Putamen (tissue), 1 donor: ENCODE results near the gene IVL.

Experiments used
- DNase-seq: peaks from one replicate; pipeline ENCODE4 v3.0.0-alpha.2; 2016; ENCODE audit warnings: low spot score

Gene IVL, protein sequence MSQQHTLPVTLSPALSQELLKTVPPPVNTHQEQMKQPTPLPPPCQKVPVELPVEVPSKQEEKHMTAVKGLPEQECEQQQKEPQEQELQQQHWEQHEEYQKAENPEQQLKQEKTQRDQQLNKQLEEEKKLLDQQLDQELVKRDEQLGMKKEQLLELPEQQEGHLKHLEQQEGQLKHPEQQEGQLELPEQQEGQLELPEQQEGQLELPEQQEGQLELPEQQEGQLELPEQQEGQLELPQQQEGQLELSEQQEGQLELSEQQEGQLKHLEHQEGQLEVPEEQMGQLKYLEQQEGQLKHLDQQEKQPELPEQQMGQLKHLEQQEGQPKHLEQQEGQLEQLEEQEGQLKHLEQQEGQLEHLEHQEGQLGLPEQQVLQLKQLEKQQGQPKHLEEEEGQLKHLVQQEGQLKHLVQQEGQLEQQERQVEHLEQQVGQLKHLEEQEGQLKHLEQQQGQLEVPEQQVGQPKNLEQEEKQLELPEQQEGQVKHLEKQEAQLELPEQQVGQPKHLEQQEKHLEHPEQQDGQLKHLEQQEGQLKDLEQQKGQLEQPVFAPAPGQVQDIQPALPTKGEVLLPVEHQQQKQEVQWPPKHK

DNA sequence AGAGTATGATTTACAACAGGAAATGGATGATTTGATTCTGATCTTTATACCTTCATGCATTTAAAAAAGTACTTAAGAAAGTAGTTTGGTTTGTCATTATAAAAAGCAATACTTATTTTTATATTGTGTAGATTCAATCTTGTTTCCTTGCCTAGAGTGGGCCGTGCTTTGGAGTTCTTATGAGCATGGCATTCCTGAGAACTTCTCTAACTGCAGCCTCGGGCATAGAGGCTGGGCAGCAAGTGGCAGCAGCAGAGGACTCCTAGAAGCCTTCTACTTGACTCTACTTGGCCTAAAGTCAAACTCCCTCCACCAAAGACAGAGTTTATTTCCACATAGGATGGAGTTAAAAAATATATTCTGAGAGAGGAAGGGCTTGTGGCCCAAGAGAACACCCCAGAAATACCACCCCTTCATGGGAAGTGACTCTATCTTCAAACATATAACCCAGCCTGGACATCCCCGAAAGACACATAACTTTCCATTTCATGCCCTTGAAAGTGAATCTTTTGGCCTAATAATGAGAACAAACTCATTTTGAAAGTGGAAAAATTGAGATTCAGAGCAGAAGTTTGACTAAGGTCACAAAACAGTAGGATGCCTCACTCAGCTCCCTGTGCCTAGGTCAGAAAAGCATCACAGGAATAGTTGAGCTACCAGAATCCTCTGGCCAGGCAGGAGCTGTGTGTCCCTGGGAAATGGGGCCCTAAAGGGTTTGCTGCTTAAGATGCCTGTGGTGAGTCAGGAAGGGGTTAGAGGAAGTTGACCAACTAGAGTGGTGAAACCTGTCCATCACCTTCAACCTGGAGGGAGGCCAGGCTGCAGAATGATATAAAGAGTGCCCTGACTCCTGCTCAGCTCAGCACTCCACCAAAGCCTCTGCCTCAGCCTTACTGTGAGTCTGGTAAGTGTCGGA, at the start of gene IVL:
Gene IVL (plus strand): TSS at position 861 of the 916 bp plus-strand sequence. CDS start 1,252 bp downstream, outside the sequence.
- no peak for DNase-seq

DNA sequence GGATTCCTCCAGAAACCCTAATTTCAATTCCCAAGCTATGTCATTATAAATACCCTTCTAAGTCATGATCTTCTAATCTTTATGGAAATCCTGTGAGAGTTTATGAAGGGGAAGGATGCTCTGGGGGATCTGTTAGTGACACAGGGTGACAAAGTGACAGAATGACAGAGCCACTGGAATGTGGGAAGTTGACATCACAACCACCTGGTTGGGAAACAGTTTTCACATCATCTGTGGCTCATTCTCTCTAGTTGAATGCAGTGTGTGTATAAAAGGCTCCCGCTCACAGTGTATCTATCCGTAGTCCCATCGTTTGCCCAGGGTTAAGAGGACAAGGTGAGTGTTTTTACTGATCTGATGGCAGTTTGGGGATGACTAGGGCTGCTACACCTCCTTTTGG, 48.6 kb upstream of the IVL start, which contains the start of gene LCE7A:
Gene LCE7A (plus strand): TSS at position 301 of the 400 bp plus-strand sequence. CDS start 702 bp downstream, outside the sequence.
- DNase-seq: no peak

DNA sequence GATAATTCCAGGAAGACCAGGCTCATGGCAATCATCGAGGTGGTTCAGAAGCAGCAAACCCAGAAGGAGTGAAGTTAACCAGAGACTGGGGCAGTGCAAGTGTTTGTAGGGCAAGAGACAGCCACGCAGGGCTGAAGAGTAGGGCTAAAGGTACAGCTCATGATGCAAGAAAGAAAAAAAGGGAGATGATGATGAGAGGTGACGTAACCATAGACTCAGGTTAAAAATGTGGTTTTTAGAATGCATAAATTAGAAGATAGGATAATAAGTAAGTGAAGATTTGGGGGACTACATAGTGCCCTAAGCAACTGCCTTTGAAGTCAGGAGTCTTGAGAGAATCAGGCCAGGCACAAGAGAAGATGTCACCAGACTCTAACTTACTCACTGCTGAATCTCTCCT, 48.2 kb upstream of the IVL start:
- DNase-seq: no peak

DNA sequence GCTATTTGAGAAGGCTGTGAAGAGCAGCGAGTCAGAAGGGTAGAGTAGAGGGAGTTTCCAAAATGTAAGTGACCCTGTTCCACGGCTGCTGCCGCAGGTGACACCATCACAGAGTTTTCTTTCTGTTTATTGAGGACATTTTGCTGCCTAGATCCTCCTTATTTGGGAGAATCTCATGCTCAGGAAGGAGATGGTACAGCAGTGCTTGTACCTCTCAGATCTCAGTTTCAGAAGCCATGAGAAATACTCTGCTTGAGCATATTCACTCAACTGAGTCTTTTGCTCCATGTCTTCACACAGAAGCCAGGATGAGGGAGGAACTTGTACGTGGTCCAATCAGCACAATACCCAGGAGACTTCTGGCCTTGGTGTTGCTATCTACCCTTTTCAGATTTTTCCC, 47.0 kb upstream of the IVL start:
- no peak for DNase-seq

DNA sequence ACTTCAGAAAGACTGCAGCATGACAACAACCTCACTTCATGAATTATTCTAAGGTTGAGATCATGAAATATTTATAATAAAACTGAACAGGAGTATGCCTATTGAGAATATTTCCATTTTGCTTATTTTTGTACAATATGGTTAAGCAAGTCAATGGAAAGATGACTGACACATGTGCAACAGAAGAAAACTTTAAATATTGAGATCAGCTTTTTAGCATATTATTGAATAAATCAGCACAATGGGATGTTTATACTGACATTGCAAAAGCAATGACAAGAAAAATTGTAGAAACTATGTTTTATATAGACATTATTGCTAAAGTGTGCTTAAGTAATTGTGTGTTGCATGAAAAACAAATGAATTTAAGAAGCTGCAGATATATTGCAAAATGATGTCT, 43.9 kb upstream of the IVL start:
- DNase-seq: no peak

DNA sequence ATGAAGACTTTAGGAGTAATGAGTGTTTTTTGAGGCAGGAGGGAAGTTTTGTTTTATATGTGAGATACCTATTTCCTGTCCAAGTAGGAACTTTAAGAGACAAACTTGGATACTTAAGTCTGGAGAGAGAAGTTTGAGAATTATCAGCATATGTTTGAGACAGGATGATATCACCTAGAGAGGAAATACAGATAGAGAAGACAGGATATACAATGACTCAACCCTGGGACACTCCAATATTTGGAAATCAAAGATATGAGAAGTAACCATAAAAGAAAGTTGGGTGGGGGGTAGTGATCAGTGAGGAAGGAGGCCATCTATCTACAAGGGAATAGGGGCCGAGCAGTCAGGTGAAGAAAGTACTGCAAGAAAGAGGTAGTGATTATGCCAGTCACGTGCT, 42.0 kb upstream of the IVL start:
- DNase-seq: no peak

DNA sequence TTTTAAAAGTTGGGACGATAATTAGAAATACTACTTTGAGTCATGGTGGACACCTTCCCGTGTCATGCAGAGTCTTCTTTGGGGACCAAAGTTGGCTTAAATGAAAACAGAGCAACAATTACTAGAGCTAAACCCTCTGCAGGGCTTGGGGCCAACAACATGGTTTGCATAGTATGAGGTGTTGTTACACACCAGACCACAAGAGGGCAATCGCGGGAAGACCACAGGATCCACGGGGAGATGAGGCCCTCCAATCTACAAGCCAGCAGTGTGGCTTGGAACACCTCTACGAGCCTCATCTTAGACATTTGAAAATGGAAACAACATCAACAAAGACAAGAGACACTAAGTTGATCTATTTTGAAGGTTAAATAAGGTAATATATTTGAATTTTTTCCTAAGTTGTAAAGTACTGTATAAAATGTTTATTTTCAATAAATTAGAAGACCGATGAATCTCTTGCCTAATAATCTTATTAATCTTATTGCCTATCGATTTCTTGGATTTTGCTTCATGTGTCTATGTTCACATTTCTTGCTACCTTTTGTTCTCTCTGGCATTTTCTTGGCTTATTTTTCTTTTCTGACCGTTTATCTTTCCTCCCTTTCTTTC, 38.4 kb upstream of the IVL start:
- peak; percentile 50 for DNase-seq

DNA sequence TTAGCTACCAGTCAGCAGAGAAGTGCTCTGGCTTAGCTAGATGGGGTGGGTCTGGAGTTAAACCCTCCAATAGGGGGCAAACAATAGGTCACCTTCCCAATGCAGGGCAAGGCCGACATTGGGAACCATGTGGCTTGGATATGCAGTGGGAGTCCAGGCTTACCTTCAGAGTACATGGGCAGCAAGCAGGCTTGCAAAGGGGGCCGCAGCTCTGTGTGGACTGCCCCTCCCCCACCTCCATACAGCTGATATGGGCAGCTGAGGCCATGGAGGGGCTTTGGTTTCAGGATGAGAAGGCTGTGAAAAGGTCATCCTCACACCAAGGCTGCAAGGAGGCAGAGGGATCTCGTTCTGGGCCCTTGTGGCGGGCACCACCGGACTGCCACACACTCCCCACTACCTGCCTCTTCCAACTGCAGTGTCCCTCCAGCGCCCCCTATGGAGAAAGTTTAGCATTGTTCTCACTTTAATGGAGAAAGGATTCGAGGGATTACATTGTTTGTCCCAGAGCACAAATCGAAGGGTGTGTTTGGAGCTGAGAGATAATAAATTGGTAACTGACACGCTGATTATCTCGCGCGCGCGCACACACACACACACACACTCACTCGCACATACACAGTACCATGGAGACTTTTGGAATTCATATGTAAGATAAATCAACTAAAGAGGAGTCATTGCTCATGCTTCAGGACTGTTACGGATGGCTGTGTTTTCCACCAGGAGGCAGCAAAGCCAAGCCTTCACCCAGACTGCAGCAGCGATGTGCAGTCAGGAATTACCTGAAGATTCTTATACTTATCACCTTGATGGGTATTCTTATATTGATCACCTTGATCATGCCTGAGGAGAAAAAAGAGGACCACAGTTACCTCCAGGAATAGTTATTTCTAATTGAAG, 37.3 kb upstream of the IVL start:
- no peak for DNase-seq

DNA sequence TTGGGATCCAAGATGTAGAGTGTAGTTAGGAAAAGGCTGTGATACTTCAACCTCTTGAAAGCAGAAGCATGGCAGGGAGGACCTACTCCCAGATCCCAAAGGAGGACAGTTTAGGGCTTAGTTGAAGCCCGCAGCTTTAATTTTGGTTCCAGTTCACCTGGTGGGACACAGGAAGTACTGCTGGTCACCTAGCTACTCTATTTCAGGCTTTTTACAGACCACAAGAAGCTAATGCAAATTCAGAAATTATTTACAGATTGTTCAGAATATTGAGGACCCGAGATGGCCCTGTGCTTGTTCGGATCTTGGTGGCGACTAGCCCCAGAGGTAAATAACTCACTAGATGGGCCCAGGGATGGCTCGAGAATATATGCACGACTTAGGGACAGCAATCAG, 36.6 kb upstream of the IVL start:
- no peak for DNase-seq

DNA sequence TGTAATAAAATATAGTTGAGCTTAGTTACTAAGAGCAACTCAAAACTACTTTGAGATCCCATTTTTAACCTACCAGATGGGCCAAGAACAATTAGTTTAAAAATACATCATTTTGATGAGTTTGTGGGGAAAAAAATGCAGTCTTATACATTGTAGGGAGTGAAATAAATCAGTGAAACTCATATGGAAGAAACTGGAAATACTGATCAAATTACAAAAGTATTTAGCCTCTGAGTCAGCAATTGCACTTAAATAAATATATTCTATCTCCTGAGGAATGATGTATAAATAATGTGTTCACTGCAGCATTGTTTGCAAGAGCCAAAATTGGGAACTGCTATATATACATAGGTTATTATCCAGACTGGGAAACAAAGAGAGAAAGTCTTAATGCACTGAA, 34.9 kb upstream of the IVL start:
- DNase-seq: no peak

DNA sequence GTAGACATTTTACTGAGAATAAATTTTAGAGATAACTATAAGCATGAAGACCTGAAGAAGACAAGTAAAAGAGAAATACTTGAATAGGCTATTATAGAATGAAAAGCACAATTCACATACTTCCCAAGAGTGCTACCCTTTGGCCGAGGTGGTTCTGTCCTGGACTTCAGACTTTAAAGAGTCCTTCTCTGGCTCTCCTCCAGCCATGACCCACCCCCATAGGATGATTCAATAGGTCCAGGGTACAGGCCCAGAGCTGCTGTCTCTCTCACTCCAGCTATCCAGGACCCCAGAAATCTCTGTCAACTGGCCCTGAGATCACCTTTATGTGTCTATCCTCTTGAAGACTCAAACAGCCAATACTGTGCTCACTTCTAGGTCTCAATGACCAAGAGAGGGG, 31.5 kb upstream of the IVL start:
- DNase-seq: no peak

DNA sequence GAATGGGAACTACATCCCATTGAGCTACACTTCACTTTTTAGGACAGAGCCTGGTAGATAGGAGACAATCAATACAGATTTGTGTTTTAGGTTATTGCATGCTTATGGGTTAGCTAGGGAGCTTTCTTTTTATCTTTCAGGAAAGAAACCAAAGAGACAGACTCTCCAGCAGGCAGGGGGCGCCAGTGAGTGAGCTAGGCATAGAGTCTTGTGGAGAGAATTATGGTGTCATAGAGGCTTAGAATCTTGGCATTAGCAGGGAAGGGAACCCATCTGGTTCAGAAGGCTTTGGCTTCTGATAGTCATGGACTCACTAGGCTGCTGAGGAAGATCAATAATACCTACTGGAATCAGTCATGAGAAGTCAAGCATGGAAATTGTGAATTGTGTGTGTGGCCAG, 30.3 kb upstream of the IVL start, which contains the start of gene SMCP:
Gene SMCP (plus strand): TSS at position 281 of the 400 bp plus-strand sequence. CDS start 6,101 bp downstream, outside the sequence.
- DNase-seq: no peak

DNA sequence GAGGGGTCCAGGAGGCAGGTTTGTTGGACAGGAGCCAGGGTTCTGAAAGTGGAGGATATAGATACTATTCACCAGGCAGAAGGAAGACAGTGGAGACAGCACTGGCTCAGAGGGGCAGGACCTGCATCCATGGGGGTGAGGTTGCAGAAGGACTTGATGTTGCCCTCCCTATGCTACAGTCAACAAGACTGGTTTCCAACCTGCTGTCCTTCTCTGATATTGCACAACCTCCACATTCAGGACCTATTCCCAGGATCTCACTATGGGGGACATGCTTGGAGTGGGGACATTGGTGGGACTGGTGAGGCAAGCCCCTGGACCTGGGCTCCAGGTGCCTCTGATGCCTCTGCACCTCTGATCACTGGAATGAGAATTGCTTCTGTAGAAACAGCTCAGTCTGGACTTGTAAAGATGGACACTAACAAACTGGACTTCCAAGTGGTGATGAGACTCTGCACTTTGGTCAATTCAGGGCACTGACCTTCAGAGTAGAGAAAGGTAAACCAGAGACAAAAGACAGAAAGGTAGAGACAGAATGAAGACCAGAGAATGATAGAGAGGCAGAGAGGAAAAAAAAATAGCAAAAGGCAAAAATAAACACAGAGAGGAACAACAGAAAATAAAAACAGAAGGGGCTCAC, 28.7 kb upstream of the IVL start:
- DNase-seq: no peak

DNA sequence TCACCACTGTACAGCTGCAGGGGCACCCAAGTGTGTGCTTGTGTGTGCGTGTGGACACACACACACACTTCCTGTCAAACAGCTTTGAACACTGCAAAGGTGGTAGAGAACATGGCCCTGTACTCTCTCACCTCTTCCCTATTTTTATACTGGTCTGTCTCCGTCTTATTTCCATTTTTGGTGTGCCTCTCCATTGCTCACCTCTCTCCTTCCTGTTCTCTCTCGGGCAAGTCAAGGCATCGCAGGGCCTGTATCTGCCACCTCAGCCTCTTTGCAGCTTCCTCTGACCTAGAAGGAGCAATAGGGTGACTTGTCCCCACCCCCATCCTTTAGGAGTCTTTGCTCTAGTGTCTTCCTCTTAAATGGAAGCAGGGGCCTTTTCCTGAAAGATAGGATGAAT, 28.0 kb upstream of the IVL start:
- no peak for DNase-seq

DNA sequence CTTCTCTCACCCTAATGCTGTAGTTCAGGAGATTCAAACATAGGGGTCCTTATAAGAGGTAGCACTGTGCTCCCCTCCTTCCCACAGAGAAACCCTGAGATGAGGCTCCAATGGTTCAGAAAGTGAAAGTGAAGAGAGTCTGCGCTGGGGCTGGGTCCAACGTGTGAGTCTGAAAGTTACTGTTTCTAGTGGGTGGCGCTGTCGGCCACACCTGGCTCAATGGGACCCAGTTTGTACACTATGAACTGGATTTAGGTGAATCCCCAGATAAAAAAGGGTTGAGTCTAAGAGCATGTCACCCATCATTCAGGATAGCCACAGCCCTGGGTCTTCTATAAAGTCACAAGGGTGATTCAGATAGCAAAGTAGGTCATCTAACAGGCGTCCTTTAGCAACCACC, 27.4 kb upstream of the IVL start:
- DNase-seq: no peak

DNA sequence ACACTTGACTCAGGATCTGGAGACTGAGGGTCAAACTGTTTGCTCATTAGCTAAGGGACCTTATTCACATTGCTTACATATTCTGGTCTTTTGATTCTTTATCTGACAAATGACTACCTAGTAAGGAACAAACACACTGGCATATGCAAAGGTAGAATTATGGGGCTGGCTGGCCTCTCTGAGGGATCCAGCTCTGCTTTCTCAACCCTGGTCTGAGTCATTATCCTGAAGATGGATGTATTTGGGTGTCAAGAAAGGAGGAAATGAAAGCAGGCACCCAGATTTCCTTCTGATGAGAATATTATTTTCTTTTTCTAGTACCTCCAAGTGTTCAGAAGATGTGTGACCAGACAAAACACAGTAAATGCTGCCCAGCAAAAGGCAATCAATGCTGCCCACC, 24.3 kb upstream of the IVL start:
- DNase-seq: no peak

DNA sequence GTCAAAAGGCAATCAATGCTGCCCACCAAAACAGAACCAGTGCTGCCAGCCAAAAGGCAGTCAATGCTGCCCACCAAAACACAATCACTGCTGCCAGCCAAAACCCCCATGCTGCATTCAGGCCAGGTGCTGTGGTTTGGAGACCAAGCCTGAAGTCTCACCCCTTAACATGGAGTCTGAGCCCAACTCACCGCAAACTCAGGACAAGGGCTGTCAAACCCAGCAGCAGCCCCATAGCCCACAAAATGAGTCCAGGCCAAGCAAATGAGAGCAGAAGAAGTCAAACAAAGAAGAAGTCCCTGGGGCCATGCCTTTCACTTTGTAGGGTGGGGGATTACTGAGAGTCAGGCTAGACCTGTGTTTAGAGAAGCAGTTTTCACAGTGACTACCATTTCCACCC, 23.8 kb upstream of the IVL start:
- no peak for DNase-seq

DNA sequence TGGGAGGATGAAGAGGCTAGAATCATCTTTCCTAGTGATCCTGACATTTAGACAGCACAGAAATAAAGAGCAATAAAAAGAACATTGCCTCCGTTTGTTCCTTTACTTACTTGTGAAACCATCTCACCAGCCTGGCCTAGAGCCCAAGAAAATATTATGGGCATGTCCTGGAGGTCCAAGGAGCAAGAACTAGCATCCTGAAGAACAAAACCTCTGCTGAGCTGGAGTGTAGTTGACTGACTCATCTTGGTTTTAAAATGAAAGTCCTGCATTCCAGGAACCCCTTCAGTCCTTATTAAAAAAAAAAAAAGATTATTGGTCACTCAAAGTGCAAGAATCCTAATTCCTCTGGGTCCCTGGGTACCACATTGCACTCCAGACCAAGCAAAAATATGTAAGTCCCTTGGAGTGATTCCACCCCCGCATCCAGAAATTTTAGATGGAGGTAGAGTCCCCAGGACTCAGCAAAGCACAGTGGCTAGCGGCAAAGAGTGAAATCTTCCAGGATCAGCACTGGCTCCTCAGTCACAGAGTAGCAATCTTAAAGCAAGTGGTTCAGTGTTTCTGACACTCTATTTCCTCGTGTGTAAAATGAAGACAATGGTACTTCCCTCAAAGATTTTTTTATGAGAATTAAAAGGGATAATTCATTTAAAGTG, 23.3 kb upstream of the IVL start:
- no peak for DNase-seq

DNA sequence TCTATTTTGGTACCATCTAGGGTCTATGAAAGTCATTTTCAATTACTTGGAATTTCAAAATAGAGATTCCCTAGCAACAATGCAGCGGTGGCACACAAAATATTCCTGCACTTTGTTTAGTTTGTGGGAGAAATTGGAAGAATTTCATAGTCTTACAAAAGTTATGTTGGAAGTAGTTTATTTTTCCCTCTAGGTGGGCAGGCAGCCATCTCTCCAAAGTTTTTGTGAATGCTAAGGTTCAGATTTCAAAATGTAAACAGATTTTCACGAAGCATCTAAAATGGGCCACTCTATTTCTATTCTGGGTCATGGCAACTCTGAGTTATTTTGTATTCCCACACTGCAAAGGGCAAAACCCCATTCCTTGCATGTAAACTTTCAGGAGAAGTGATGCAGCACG, 22.3 kb upstream of the IVL start:
- no peak for DNase-seq
